HL-60 (cell line): ENCODE data around the gene NIPBL.

ENCODE experiments used
- DNase-seq, 2 experiments: peaks; one replicate each; pipeline ENCODE4 v3.0.0-alpha.2; 2010 to 2020; ENCODE audit warnings: low read depth in 1 of 2, low spot score in 1 of 2
- H3K27ac ChIP-seq: fragments of 250-450 bp; sonication (Bioruptor Pico); replicated peaks from 2 replicates; pipeline ENCODE4 v1.5.1; 2020; ENCODE audit warnings: mild to moderate bottlenecking, moderate library complexity
- H3K27me3 ChIP-seq: fragments of 250-450 bp; sonication (Bioruptor Pico); 2 replicates; pipeline ENCODE4 v1.5.1; 2021; ENCODE audit warnings: mild to moderate bottlenecking, moderate library complexity; ENCODE audit not compliant: insufficient read depth, poor library complexity, severe bottlenecking
- H3K4me3 ChIP-seq: replicated peaks from 2 replicates; pipeline ENCODE4 v1.5.1; 2011; ENCODE audit warnings: mild to moderate bottlenecking, control low read depth, low read length; ENCODE audit not compliant: insufficient read depth
- GABPA ChIP-seq: IDR thresholded peaks from 2 replicates; pipeline ENCODE4 v1.6.1; 2012; ENCODE audit warnings: low read depth
- POLR2AphosphoS5 ChIP-seq: IDR thresholded peaks from 2 replicates; pipeline ENCODE4 v1.6.1; 2012; ENCODE audit warnings: low read depth
- REST ChIP-seq: IDR thresholded peaks from 2 replicates; pipeline ENCODE4 v1.6.1; 2012; ENCODE audit warnings: low read depth; ENCODE audit not compliant: insufficient replicate concordance
- SPI1 ChIP-seq: IDR thresholded peaks from 2 replicates; pipeline ENCODE4 v1.6.1; 2012; ENCODE audit warnings: low read depth, mild to moderate bottlenecking, borderline replicate concordance
- TF ChIP-seq, protein P1 (sequence below): IDR thresholded peaks from one replicate; pipeline ENCODE4 v1.5.1; 2011; ENCODE audit warnings: low read length, control low read depth, inconsistent platforms; ENCODE audit not compliant: insufficient read depth

The NIPBL gene

DNA sequence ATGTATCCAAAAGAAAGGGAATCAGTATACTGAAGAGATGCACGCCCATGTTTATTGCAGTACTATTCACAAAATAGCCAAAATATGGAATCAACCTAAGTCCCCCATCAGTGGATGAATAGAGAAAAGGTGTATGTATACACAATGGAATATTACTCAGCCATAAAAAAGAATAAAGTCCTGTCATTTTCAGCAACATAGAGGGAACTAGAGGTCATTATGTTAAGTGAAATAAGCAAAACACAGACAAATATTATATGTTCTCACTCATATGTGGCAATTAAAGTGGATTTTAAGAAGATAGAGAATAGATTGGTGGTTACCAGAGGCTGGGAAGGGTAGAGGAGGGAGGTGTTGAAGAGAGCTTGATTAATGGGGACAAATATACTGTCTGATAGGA lies 88.6 kb downstream of the NIPBL start:
- no peak overlapping the region for H3K4me3 ChIP-seq
- no peak overlapping the region for H3K27ac ChIP-seq
- no peak for DNase-seq
- no peaks in the 10 kb centered on the region for H3K27me3 ChIP-seq
- TF ChIP-seq POLR2AphosphoS5 = no peak
- TF ChIP-seq SPI1 = no peak
- TF ChIP-seq GABPA = no peak
- TF ChIP-seq, protein P1, sequence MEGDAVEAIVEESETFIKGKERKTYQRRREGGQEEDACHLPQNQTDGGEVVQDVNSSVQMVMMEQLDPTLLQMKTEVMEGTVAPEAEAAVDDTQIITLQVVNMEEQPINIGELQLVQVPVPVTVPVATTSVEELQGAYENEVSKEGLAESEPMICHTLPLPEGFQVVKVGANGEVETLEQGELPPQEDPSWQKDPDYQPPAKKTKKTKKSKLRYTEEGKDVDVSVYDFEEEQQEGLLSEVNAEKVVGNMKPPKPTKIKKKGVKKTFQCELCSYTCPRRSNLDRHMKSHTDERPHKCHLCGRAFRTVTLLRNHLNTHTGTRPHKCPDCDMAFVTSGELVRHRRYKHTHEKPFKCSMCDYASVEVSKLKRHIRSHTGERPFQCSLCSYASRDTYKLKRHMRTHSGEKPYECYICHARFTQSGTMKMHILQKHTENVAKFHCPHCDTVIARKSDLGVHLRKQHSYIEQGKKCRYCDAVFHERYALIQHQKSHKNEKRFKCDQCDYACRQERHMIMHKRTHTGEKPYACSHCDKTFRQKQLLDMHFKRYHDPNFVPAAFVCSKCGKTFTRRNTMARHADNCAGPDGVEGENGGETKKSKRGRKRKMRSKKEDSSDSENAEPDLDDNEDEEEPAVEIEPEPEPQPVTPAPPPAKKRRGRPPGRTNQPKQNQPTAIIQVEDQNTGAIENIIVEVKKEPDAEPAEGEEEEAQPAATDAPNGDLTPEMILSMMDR = no peak
- no peak for TF ChIP-seq REST

DNA sequence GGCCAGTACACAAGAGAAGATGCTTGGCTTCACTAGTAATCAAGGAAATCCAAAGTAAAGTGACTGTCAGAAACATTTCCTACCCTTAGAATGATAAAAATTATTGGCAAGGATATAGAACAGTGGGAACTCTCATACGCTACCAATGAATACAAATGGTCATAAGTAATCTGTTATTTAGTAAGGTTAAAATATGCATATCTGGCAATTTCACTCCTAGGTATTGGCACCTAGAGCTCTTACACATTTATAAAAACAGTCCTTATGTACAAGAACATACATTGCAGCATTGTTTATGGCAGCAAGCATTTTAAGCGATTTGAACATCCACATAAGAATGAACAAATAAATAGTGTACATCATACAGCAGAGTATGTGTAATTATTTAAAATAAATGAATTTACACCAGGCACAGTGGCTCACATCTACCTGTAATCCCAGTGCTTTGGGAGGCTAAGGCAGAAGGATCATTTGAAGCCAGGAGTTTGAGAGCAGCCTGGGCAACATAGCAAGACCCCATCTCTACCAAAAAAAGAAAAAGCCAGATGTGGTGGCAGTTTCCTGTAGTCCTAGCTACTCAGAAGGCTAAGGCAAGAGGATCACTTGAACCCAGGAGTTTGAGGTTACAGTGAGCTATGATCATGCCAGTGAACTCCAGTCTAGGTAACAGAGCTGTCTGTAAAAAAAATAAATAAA lies 93.3 kb downstream of the NIPBL start:
- TF ChIP-seq REST (no peak), SPI1 (no peak), GABPA (no peak), POLR2AphosphoS5 (no peak)
- TF ChIP-seq, protein P1 = no peak
- H3K4me3 ChIP-seq = no peak overlapping the region
- H3K27me3 ChIP-seq = no peaks in the 10 kb centered on the region
- DNase-seq = no peak
- no peak overlapping the region for H3K27ac ChIP-seq

- Histone ChIP-seq H3K4me3 (no peak overlapping the region), H3K27ac (no peak overlapping the region), H3K27me3 (no peaks in the 10 kb centered on the region)
- no peak for DNase-seq
- TF ChIP-seq POLR2AphosphoS5 (no peak), GABPA (no peak), REST (no peak), SPI1 (no peak)
- TF ChIP-seq, protein P1 = no peak
Observed at GRCh38 chr5:36978196-36978595, 101.6 kb downstream of the NIPBL start.
